HTERT RPE-1 (cell line): Measurements from ENCODE around the gene TMEM9.

ENCODE experiments used
- in situ Hi-C: fragments of 300-500 bp; cut with MboI; formaldehyde crosslinking; loops from 4 replicates; pipeline ENCODE4 v1.14.3; 2020; ENCODE audit warnings: low sequenced_read_pairs

Gene TMEM9

GRCh38 chr1:201146626-201147390 lies 7.5 kb downstream of the TMEM9 start:
- in situ Hi-C loops: no loop called here

DNA sequence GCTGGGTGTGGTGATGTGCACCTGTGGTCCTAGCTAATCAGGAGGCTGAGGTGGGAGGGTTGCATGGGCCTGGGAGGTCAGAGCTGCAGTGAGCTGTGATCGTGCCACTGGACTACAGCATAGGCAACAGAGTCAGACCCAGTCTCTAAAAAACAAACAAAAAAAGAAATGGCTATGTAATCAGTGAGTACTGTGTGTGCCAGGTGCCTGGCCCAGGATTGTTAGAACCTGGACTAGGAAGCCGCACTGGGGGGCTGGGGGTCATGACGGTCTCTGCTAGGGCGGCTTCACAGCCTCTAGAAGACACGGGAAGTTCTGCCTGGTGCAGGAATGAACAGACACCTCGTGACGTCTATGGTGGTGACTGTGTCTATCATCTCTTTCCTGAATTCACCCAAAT lies 8.5 kb downstream of the TMEM9 start:
- in situ Hi-C loops: no loop called here

DNA sequence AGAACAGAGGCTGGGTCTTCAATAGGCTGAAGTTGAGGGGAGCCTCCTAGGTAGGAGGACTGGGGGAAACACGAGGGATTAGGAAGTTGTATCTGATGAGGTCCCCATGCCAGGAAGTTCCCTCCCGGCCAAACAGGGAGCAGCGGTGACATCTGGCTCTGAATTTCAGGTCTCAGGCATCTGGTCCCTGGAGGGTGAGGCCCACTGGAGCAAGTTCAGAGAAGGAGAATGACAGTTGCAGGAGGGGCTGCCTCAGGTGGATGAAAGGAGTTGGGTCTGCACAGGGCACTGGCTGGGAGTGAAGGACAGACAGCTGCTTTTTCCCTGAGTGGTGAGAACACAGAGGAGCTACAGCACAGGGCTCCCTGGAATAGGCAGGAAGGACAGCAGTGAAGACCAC lies 9.1 kb downstream of the TMEM9 start:
- in situ Hi-C loops: no loop called here

GRCh38 chr1:201144701-201145100 lies 9.6 kb downstream of the TMEM9 start:
- in situ Hi-C loops: no loop called here

- in situ Hi-C loops: no loop called here
Measured at GRCh38 chr1:201143726-201144635, 10.3 kb downstream of the TMEM9 start.

- in situ Hi-C loops: no loop called here
Measured at GRCh38 chr1:201142849-201143725, 11.2 kb downstream of the TMEM9 start.

DNA sequence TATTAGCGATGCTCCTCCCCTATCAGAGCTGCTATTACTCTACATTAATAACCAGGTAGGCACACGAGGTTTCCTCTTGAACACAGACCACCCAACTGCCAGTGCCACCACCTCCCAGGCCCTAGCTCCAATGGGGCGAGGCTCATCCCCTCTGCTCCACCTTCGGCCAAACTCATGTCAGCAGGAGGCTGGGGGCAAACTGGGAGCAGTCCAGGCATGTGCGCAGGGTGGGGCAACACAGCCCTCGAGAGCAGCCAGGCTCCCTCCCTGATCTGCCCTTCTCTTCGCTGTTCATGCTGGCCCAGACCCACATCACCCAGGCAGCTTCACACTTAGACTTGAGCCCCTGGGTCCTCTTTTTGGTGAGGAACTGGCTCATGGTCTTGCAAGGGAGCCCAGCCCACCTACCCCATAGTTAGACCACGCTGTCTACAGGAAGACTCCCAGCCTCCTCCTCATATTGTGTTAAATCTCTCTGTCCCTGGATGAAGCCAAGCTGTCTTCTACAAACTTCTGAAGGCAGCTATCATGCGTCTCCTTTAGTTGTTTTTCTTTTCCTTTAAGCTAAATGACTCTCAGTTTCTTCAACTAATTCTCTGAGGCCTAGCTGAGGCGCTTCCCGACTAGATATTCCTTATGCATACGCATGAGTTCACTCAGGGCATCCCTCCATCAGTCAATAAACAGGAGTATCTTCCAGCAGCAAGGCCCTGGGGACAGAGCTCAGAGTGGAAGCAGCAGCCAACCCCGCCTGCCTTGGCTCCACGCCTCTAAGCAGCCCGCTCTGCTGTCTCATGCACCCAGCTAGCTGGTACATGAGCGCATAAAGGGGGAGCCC lies 12.0 kb downstream of the TMEM9 start:
- in situ Hi-C loops: no loop called here

- in situ Hi-C loops: no loop called here
Measured at GRCh38 chr1:201141418-201141817, 12.9 kb downstream of the TMEM9 start.

- in situ Hi-C loops: no loop called here
Measured at GRCh38 chr1:201140941-201141260, 13.4 kb downstream of the TMEM9 start.

DNA sequence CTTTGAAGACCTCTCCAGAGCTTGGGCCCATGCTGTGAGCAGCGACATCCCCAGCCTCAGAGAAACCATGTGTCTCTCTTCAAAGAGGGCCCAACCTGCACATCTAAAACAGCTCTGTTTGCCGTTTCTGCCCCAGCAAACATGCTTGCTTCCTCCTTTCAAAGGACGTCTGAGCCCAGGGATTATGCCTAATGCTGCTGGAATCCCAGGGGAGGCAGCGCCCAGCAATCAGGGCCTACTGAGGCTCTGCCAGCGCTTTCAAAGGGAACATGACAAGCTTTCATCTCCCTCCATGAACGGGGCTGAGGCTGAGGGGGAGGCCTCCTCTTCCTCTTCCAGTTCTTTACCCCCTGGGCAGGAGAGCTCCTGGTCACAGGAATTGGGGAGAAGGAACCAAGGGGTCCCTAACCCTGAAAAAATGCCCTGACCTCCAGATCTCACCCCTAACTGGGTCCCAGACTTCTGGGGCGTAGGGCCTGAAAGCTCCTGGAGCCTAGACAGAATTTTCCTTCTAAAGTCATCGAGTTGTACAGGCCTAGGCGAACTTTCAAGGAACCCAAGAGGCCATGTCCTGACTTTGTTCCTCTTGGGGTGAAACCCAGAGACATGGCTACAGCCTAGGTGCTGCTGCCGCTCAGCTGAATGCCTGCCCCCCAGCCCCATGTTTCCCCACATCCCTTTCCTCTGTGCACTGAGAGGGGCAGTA lies 13.9 kb downstream of the TMEM9 start:
- in situ Hi-C loops: no loop called here

DNA sequence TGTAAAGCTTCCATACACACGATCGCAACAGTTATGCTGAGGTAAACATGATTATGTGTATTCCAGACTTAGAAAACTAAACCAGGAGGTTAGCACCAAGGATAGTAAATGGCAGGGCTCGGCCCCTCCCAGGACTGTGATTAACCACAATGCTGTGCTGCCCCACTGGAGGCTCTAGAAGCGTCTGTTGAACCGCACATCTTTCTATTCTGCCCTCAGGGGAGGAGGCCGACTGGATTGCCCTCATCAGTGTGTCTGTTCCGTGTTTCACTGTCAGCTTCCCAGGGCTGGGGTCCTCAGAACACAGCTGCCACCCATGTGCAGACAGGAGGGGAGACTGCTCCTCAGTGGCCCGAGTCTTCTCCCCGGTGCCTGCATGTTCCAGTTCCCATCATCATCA lies 14.5 kb downstream of the TMEM9 start:
- in situ Hi-C loops: no loop called here

DNA sequence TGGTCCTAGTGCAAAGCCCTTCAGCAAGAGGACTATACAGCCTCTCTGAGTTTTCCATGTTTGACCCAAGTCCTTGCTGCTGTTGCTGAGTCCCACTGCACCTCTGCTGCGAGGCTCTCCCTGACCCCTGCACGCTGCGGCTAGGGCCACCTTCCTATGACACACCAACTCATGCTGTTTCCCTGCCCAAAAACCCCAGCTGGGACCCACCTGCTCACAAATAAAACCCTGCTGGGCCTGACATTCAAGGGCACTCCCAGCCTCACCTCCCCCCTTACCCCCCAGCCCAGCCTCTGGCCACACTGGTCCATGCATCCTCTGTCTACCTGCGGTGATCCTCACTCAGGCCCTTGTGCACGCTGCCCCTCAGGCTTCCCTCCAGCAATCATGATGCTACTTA lies 15.0 kb downstream of the TMEM9 start:
- in situ Hi-C loops: no loop called here

GRCh38 chr1:201138311-201138840 lies 15.9 kb downstream of the TMEM9 start:
- in situ Hi-C loops: no loop called here

- in situ Hi-C loops: no loop called here
Measured at GRCh38 chr1:201137579-201138310, 16.5 kb downstream of the TMEM9 start.

DNA sequence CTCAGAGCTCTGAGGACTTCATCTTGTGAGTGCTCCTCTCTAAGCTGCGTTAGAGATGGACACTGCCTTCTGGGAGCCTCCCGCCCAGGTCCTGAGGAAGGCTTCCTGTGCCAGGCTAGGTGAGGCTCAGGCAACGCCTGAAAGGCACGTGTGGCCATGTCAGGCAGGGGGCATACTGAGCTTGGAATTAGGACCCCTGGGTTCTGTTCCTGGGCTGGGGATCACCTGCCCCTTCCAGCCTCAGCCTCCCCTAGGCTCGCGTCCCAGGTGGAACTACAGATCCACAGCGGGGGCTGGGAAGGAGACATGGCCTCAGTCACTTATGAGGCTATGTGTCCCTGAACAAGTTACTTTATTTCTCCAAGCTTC lies 17.3 kb downstream of the TMEM9 start:
- in situ Hi-C loops: no loop called here

DNA sequence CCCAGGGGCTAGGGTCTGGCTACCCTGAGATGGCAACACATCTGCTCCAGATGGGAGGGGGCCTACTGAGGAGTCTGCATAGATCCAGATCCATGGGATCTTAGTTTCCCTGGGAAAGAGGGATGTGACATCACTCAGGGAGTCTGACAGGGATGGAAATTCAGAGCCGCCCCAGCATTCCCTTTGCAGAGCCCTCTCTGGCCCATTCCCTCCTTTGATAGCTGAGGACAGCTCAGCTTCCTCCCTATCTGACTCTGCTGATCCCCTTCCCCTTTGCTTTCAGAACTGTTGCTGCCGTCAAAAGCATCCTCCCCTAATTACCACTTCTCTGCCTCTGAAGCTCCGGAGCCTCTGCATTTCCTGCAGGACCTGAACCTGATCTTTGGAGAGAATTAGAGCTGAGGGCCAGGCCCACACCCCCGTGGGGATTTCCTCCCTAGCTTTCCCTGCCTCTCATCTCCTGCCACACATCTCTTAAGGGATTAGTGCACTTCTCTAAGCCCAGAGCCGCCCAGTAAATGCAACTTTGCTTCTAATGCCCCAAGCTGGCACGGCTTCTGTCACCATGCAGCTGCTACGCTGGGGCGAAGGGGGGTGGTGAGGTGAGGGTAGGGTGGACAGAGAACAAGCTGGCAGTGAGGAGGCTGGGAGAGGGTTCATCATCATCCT lies 17.8 kb downstream of the TMEM9 start:
- in situ Hi-C loops: no loop called here

DNA sequence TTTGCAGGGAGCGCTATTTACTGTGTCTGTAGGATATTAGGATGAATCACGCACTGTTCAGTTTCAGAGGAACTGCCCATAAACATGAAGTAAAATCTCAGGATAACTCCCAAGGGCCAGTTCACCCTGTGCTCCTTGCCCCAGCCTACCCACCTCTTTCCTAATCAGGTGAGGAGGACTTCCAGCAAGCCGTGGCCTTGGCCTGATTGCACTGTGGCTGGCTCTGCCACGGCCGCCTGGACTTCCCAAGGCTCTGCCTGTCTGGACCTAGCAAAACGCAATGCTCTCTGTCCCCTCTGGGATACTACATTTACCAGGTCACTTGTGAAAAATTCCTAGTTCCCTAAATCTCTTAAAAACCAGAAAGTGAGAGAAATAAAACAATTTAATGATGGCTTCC lies 19.9 kb downstream of the TMEM9 start:
- in situ Hi-C loops: no loop called here

GRCh38 chr1:201131398-201131797 lies 22.9 kb downstream of the TMEM9 start:
- in situ Hi-C loops: no loop called here
